ENCODE data around the gene GPLD1.
A peak's percentile ranks its signal among the peaks of the same experiment; 100 is the strongest.

The GPLD1 gene

DNA sequence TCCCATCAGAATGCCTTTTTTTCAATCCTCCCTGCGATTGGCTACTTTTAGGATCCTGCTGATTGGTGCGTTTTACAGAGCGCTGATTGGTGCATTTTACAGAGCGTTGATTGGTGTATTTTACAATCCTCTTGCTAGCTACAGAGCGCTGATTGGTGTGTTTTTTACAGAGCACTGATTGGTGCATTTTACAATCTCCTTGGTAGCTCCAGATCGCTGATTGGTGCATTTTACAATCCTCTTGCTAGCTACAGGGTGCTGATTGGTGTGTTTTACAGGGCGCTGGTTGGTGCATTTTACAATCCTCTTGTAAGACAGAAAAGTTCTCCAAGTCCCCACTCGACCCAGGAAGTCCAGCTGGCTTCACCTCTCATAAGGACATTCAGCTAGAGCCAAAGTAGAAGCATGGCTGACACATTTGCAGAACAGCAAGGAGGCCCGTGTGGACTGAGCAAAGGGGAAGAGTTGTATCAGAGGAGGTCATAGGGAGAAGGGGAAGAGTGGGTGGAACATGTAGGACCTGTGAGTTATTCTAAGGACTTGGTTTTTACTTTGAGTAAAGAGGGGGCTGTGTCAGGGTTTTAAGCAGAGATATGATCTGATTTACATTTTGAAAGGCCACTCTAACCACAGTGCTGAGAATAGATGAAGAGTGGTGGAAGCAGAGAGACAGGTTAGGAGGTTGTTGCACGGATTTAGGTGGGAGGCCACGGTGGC lies 8.0 kb upstream of the GPLD1 start:
- H3K4me3 ChIP-seq (ENCODE audit: low read length) = no peak overlapping the region
- H3K9me3 ChIP-seq (ENCODE audit: control insufficient read depth, low read depth, low read length) = no peaks in the 10 kb centered on the region
- H3K27ac ChIP-seq (ENCODE audit: low read length) = no peak overlapping the region
- H3K27me3 ChIP-seq (ENCODE audit: control insufficient read depth, insufficient read depth, low read length) = peaks cover 26% of the 10 kb centered on the region
- no peaks in the 10 kb centered on the region for H3K36me3 ChIP-seq (ENCODE audit: control insufficient read depth, low read depth, low read length)
- peaks cover 5% of the 10 kb centered on the region for H3K4me1 ChIP-seq (ENCODE audit: control insufficient read depth, low read depth, low read length)
- H3K9ac ChIP-seq (ENCODE audit: low read length) = no peak overlapping the region

DNA sequence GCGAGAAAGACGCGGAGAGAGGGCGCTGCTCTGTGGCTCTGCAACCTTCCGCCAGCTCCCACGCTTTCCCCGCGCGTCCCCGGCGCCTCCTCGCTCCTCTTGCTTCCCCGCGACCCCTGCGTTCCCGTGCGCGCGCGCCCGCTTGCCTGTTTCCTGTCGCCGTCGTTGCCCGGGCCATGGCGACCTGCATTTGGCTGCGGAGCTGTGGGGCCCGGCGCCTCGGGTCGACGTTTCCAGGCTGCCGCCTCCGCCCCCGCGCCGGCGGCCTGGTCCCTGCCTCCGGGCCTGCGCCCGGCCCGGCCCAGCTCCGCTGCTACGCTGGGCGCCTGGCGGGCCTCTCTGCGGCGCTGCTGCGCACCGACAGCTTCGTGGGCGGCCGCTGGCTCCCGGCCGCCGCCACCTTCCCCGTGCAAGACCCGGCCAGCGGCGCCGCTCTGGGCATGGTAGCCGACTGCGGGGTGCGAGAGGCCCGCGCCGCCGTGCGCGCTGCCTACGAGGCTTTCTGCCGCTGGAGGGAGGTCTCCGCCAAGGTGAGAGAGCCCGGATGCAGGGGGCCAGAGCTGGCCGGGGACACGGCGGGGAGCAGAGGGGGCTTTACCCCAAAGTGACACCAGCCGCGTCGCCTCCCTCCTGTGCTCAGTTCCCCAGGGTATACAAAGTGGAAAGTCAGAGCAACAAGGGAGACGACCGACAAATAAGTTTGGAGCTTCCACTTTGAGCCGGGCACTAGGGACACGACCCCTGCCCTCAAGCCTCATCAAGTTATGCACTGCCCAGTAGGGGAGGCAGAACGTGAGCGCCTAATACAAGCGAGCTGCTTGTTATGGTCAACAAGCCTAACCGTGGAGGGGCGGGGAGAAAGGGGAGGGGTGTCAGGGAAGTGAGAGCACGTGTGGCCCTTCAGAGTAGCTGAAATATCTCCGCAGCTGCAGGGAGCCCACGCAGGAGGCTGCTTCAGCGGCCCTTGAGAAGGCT lies 5.7 kb upstream of the GPLD1 start, which contains the start of gene ALDH5A1:
Gene ALDH5A1 (plus strand): TSS at position 149 of the 975 bp plus-strand sequence. CDS start 28 bp downstream, at position 177.
- no peaks in the 10 kb centered on the region for H3K9me3 ChIP-seq (ENCODE audit: control insufficient read depth, low read depth, low read length)
- peak within 1 kb of the TSS; percentile 62 for H3K4me3 ChIP-seq (ENCODE audit: low read length)
- H3K27ac ChIP-seq (ENCODE audit: low read length) = no peak within 1 kb of the TSS
- no peaks in the 10 kb centered on the region for H3K36me3 ChIP-seq (ENCODE audit: control insufficient read depth, low read depth, low read length)
- H3K9ac ChIP-seq (ENCODE audit: low read length) = peak within 1 kb of the TSS; percentile 35
- no peaks in the 10 kb centered on the region for H3K4me1 ChIP-seq (ENCODE audit: control insufficient read depth, low read depth, low read length)
- H3K27me3 ChIP-seq (ENCODE audit: control insufficient read depth, insufficient read depth, low read length) = peaks cover 26% of the 10 kb centered on the region

DNA sequence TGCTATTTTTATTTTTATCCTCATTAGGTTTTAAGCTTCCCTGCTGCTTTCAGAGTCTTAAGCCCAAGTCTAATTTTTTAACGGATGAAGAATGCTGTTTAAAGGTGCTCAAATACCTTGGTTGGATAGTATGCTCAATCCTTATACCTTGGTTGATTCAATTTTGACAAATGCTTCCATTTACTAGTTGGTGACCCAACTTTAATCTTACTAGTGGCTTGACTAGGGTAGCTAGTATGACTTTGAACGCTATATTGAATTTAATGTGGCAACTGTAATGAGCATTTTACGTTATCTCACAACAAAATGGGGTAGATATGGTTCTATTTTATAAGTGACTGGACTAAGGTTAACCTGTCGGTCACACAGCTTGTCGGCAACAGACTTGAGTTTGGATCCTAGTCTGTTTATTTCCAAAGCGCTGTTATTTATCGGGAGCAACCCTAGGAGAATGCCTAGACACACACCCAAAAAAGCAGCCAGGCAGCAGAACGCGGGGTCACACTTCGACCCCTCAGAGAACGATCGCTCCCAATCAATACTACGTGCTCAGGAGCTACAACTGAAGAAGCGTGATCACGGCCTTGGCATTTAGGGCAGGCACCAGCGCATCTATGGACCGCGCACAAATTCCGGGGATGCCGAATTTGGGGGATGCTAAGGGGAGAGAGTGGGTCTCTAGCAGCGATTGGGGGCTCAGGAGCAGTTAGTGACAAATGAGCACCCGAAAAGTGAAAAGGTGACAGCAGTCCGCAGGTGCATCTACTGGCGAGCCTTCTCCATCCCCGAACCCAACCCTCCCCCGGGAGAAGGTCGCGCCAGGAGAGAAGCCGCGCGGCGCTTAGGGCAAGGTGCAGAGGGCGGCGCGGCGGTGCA lies 4.8 kb upstream of the GPLD1 start:
- Histone ChIP-seq H3K9ac (ENCODE audit: low read length) (peak overlapping the region; percentile 35), H3K9me3 (ENCODE audit: control insufficient read depth, low read depth, low read length) (no peaks in the 10 kb centered on the region), H3K27ac (ENCODE audit: low read length) (no peak overlapping the region), H3K36me3 (ENCODE audit: control insufficient read depth, low read depth, low read length) (no peaks in the 10 kb centered on the region), H3K27me3 (ENCODE audit: control insufficient read depth, insufficient read depth, low read length) (peaks cover 26% of the 10 kb centered on the region), H3K4me3 (ENCODE audit: low read length) (peak overlapping the region; percentile 62), H3K4me1 (ENCODE audit: control insufficient read depth, low read depth, low read length) (no peaks in the 10 kb centered on the region)

DNA sequence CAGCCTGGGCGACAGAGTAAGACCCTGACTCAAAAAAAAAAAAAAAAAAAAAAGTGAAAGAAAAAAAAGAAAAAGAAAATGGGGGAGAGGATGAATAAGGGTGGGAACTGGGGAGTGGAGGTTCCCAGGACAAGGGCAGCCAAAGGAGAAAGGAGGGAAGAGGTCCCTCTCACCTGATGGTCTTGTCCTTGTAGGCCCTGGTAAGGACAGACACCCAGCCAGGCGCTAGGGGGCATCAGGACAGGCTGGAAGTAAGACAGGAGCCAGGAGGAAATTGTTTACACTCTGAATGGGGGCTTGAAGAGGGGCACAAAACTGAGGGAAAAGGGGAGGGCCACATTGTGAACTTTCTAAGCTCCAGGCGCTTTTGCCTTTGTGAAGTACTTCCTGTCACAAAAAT lies 3.1 kb upstream of the GPLD1 start:
- Histone ChIP-seq H3K27ac (ENCODE audit: low read length) (no peak overlapping the region), H3K36me3 (ENCODE audit: control insufficient read depth, low read depth, low read length) (no peaks in the 10 kb centered on the region), H3K4me3 (ENCODE audit: low read length) (no peak overlapping the region), H3K9ac (ENCODE audit: low read length) (no peak overlapping the region), H3K9me3 (ENCODE audit: control insufficient read depth, low read depth, low read length) (no peaks in the 10 kb centered on the region), H3K27me3 (ENCODE audit: control insufficient read depth, insufficient read depth, low read length) (peaks cover 26% of the 10 kb centered on the region), H3K4me1 (ENCODE audit: control insufficient read depth, low read depth, low read length) (no peaks in the 10 kb centered on the region)

DNA sequence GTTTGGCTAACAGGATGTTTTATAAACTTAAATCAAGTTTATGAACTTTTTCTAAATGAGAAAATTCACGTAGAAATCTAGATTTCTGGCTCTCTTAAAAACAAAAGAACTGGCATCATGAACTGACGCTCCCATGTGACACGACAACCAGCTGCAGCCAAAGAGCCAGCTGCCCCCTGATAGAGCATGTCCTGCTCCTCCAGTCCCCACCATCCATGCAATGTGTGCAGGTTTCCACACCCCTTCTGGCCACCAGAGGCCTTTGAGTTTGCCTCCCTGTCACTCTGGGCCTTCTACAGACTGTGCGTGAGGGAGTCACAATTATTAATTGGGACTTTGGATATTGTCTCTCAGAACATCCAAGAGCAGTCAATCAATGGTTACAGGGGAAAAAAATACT lies 1.6 kb upstream of the GPLD1 start:
- H3K27me3 ChIP-seq (ENCODE audit: control insufficient read depth, insufficient read depth, low read length) = peaks cover 21% of the 10 kb centered on the region
- H3K4me3 ChIP-seq (ENCODE audit: low read length) = no peak overlapping the region

DNA sequence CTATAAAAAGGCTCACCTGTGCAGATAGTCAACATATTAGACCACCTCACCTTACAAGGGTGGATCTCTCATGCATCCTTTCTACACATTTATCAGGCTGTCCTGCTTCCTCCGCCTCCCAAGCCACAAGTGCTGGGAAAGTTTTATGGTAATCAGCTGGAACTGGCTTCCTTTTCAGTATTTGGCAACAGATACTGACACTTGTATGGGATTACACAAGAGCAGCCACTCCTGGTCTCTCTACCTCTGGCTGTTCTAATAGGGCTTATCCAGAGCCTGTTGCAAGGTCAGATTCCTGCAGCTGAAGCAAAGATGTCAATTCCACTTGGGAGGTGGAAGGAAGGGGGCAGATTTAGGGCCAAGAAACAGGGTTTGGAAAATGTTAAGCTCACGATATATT lies 503 bp upstream of the GPLD1 start:
- Histone ChIP-seq H3K36me3 (ENCODE audit: control insufficient read depth, low read depth, low read length) (no peaks in the 10 kb centered on the region), H3K27ac (ENCODE audit: low read length) (no peak overlapping the region), H3K4me1 (ENCODE audit: control insufficient read depth, low read depth, low read length) (no peaks in the 10 kb centered on the region), H3K4me3 (ENCODE audit: low read length) (no peak overlapping the region), H3K27me3 (ENCODE audit: control insufficient read depth, insufficient read depth, low read length) (peaks cover 16% of the 10 kb centered on the region), H3K9ac (ENCODE audit: low read length) (no peak overlapping the region), H3K9me3 (ENCODE audit: control insufficient read depth, low read depth, low read length) (no peaks in the 10 kb centered on the region)

More for the DNA sequence above, 1.6 kb upstream of the GPLD1 start:
- H3K27ac ChIP-seq (ENCODE audit: low read length) = no peak overlapping the region
- no peaks in the 10 kb centered on the region for H3K9me3 ChIP-seq (ENCODE audit: control insufficient read depth, low read depth, low read length)
- H3K9ac ChIP-seq (ENCODE audit: low read length) = no peak overlapping the region
- no peaks in the 10 kb centered on the region for H3K36me3 ChIP-seq (ENCODE audit: control insufficient read depth, low read depth, low read length)
- no peaks in the 10 kb centered on the region for H3K4me1 ChIP-seq (ENCODE audit: control insufficient read depth, low read depth, low read length)

DNA sequence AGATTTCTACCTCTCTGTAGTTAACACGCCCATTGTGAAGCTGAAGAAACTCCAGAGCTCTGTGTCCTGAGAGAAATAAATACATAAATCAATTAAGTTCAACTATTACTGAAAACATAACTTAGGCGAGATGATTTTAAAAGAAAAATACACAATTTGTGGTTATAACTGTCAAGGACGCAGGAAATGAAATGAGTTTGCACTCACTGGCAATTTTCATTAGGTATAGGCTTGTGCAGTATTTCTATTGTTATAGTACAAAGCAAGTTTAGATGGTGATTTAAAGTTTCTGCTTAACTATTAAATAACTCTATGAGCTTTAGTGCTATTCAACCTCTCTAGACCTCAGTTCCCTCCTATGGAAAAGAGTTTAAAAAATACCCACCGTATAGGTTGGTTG lies 3.3 kb downstream of the GPLD1 start:
- H3K9ac ChIP-seq (ENCODE audit: low read length) = no peak overlapping the region
- no peaks in the 10 kb centered on the region for H3K4me1 ChIP-seq (ENCODE audit: control insufficient read depth, low read depth, low read length)
- H3K27ac ChIP-seq (ENCODE audit: low read length) = no peak overlapping the region
- no peaks in the 10 kb centered on the region for H3K27me3 ChIP-seq (ENCODE audit: control insufficient read depth, insufficient read depth, low read length)
- H3K9me3 ChIP-seq (ENCODE audit: control insufficient read depth, low read depth, low read length) = no peaks in the 10 kb centered on the region
- H3K4me3 ChIP-seq (ENCODE audit: low read length) = no peak overlapping the region
- no peaks in the 10 kb centered on the region for H3K36me3 ChIP-seq (ENCODE audit: control insufficient read depth, low read depth, low read length)

DNA sequence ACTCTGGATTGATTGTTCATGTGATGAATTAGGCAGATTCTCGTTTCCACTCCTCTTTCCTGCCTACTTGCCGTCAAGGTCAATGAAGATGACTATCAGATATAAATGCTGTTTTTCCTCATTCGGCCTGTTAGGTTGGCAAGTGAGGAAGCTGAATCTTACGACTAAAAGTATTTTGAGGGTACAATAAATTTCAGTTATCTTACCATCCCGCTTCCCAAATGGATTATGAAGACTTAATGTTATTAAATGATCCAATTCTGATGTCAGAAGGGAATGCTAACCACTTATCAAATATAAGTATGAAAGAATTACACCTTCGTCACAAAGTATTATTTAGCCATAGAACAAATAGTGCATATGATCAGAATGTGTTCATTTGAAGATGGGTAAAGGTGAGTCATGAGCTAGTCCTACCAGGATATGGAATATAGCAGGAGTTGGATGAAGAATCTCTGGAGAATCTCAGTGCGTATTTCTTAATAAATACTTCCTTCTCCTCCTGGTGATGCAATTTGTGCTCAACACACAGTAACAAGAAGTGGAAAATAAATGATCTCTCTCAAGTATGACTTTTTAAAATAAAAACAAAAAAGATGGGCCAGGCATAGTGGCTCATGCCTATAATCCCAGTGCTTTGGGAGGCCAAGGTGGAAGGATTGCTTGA lies 4.6 kb downstream of the GPLD1 start:
- H3K27ac ChIP-seq (ENCODE audit: low read length) = no peak overlapping the region
- no peaks in the 10 kb centered on the region for H3K9me3 ChIP-seq (ENCODE audit: control insufficient read depth, low read depth, low read length)
- no peaks in the 10 kb centered on the region for H3K27me3 ChIP-seq (ENCODE audit: control insufficient read depth, insufficient read depth, low read length)
- H3K36me3 ChIP-seq (ENCODE audit: control insufficient read depth, low read depth, low read length) = no peaks in the 10 kb centered on the region
- no peaks in the 10 kb centered on the region for H3K4me1 ChIP-seq (ENCODE audit: control insufficient read depth, low read depth, low read length)
- no peak overlapping the region for H3K4me3 ChIP-seq (ENCODE audit: low read length)
- H3K9ac ChIP-seq (ENCODE audit: low read length) = no peak overlapping the region

DNA sequence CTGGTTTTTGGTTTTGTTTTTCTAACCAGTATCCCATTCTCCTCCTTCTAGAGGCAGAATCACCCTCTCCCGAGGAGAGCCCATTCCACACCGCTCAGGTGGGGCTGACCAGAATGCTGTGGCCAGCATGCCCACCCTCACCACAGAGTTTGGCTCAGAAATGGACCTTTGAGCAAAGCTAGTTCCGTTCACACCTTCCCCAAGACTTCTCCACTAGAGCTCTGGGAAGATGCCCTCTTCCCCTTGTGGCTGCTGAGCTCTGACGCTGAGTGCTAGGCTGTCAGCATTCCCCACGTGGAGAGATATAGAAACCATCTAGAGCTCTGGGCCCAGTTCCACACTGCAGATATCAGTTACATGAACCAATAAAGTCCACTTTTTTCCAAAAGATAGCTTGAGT lies 7.9 kb downstream of the GPLD1 start:
- Histone ChIP-seq H3K4me3 (ENCODE audit: low read length) (no peak overlapping the region), H3K36me3 (ENCODE audit: control insufficient read depth, low read depth, low read length) (no peaks in the 10 kb centered on the region), H3K27ac (ENCODE audit: low read length) (no peak overlapping the region), H3K9ac (ENCODE audit: low read length) (no peak overlapping the region), H3K9me3 (ENCODE audit: control insufficient read depth, low read depth, low read length) (no peaks in the 10 kb centered on the region), H3K27me3 (ENCODE audit: control insufficient read depth, insufficient read depth, low read length) (no peaks in the 10 kb centered on the region), H3K4me1 (ENCODE audit: control insufficient read depth, low read depth, low read length) (no peaks in the 10 kb centered on the region)

DNA sequence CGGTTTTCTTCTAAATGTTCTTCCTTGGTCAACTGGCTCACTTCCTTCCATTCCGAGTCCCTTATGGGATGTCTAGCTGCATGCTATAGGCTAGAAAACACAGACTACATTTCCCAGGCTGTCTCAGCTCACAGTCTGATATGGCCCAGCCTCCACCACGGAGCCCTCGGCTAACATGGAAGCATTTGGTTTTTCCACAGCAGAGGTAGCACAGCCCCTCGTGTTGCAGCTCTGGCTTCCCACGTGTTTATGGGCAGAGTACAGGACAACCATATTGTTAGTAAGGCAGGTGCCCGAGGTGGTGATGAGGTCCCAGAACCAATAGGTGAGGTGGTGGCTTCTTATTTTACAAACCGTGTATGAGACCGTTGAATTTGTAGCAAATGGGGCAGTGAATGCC lies 8.7 kb downstream of the GPLD1 start:
- Histone ChIP-seq H3K27ac (ENCODE audit: low read length) (no peak overlapping the region), H3K4me3 (ENCODE audit: low read length) (no peak overlapping the region), H3K4me1 (ENCODE audit: control insufficient read depth, low read depth, low read length) (no peaks in the 10 kb centered on the region), H3K36me3 (ENCODE audit: control insufficient read depth, low read depth, low read length) (no peaks in the 10 kb centered on the region), H3K27me3 (ENCODE audit: control insufficient read depth, insufficient read depth, low read length) (no peaks in the 10 kb centered on the region), H3K9ac (ENCODE audit: low read length) (no peak overlapping the region), H3K9me3 (ENCODE audit: control insufficient read depth, low read depth, low read length) (no peaks in the 10 kb centered on the region)

DNA sequence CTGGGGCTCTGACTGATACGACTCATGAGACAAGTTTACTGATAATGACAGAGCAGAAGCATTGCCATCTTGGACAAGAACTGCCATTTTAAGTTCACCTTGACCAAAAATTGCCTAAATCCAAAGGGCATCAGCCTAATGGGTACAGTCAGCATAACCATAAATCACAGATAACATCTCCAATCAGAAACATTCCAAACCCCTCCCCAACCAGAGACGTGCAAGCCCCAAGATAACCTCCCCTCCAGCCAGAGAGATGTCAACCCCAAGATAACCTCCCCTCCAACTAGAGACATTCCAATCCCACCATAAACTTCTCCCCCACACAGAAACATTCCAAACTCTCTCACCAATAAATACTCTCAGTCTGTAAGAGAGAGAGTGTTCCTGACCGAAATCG lies 10.5 kb downstream of the GPLD1 start:
- Histone ChIP-seq H3K36me3 (ENCODE audit: control insufficient read depth, low read depth, low read length) (no peaks in the 10 kb centered on the region), H3K4me3 (ENCODE audit: low read length) (no peak overlapping the region), H3K9ac (ENCODE audit: low read length) (no peak overlapping the region), H3K27me3 (ENCODE audit: control insufficient read depth, insufficient read depth, low read length) (no peaks in the 10 kb centered on the region), H3K9me3 (ENCODE audit: control insufficient read depth, low read depth, low read length) (no peaks in the 10 kb centered on the region), H3K27ac (ENCODE audit: low read length) (no peak overlapping the region), H3K4me1 (ENCODE audit: control insufficient read depth, low read depth, low read length) (no peaks in the 10 kb centered on the region)

Data from iPS-18a (cell line).